Thymus (tissue), 11 donors: ENCODE measurements around the gene CPVL. TPM values are rescaled to one million over a fixed set of nuclear protein-coding genes. Genes with fewer than 3 reads are reported as not detected.

Source experiments
- DNase-seq, 9 donors: peaks; one replicate each; pipeline ENCODE4 v3.0.0-alpha.2; 2013; ENCODE audit warnings: low spot score in 9 of 9, low read depth in 6 of 9, missing footprints in 1 of 9
- H3K27ac ChIP-seq, 2 donors: one replicate each; pipeline ENCODE4 v1.5.1; 2013; ENCODE audit warnings: control low read depth in 1 of 2, low read depth in 1 of 2, low read length in 1 of 2, mild to moderate bottlenecking in 1 of 2, moderate library complexity in 1 of 2
- H3K27me3 ChIP-seq, 2 donors: one replicate each; pipeline ENCODE4 v1.5.1; 2013; ENCODE audit warnings: low read length in 1 of 2; ENCODE audit not compliant: control insufficient read depth in 2 of 2, insufficient read depth in 1 of 2
- H3K36me3 ChIP-seq, 2 donors: one replicate each; pipeline ENCODE4 v1.5.1; 2013; ENCODE audit warnings: low read length in 1 of 2, mild to moderate bottlenecking in 1 of 2, moderate library complexity in 1 of 2; ENCODE audit not compliant: control insufficient read depth in 2 of 2, insufficient read depth in 2 of 2
- H3K4me1 ChIP-seq, 2 donors: one replicate each; pipeline ENCODE4 v1.5.1; 2013; ENCODE audit warnings: low read length in 2 of 2; ENCODE audit not compliant: control insufficient read depth in 2 of 2, insufficient read depth in 2 of 2
- H3K4me3 ChIP-seq, 2 donors: one replicate each; pipeline ENCODE4 v1.5.1; 2013; ENCODE audit warnings: low read length in 2 of 2, control low read depth in 1 of 2, mild to moderate bottlenecking in 1 of 2
- H3K9me3 ChIP-seq, 2 donors: one replicate each; pipeline ENCODE4 v1.5.1; 2013; ENCODE audit warnings: low read length in 1 of 2, mild to moderate bottlenecking in 1 of 2; ENCODE audit not compliant: control insufficient read depth in 2 of 2, insufficient read depth in 1 of 2
- WGBS: extraction: QIAGEN DNeasy Blood & Tissue Kit; methylation state at CpG from one replicate; pipeline ENCODE4 v1.1.7; 2013; 5-methylcytosine and 5-hydroxymethylcytosine counted together
- polyA plus RNA-seq: library from polyadenylated mRNA; stranded (reverse); fragments of 200-250 nt; gene quantifications from one replicate; pipeline ENCODE4 v1.2.3, GENCODE V29; 2013
- total RNA-seq: library from RNA; stranded (reverse); fragments of 120-200 nt; gene quantifications from one replicate; pipeline ENCODE4 v1.2.4, GENCODE V29; 2013
- donor health status: healthy.

Gene CPVL
- total and polyA plus RNA-seq, 2 donors, result 112 to 125 TPM

- Histone ChIP-seq H3K4me1 (no peaks in the 10 kb centered on the region), H3K27me3 (no peaks in the 10 kb centered on the region), H3K4me3 (no peak overlapping the region), H3K9me3 (peaks cover 0 to 6% of the 10 kb centered on the region in 2 donors), H3K36me3 (no peaks in the 10 kb centered on the region), H3K27ac (no peak overlapping the region)
- DNase-seq, result no peak
- 94% methylated on average over 3 of the region's 3 CpGs for WGBS
Measured at GRCh38 chr7:29132980-29133379, 13.4 kb downstream of the CPVL start.

DNA sequence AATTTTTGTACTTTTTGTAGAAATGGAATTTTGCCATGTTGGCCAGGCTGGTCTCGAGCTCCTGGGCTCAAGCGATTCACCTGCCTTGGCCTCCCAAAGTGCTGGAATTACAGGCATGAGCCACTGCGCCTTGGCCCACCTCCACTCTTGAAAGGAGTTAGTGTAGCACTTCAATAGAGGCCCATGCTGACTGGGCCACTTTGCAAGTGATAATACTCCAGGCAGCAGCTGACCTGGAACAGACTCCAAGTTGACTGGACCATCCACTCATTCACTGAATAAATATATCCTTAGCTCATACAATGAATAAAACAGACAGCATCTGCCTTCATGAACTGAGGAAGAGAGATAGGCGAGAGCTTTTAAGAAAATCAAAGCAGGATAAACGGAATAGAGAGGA lies 14.7 kb downstream of the CPVL start:
- no peak for DNase-seq
- WGBS, result 95% methylated on average over 5 of the region's 5 CpGs

GRCh38 chr7:29130096-29130495 lies 16.2 kb downstream of the CPVL start:
- Histone ChIP-seq H3K27me3 (no peaks in the 10 kb centered on the region), H3K4me3 (no peak overlapping the region), H3K4me1 (no peaks in the 10 kb centered on the region), H3K27ac (no peak overlapping the region), H3K36me3 (no peaks in the 10 kb centered on the region), H3K9me3 (no peaks in the 10 kb centered on the region)
- DNase-seq, result no peak
- 95% methylated on average over 1 of the region's 1 CpG for WGBS

More for the DNA sequence above, 14.7 kb downstream of the CPVL start:
- Histone ChIP-seq H3K27me3 (no peaks in the 10 kb centered on the region), H3K9me3 (peaks cover 0 to 6% of the 10 kb centered on the region in 2 donors), H3K27ac (no peak overlapping the region), H3K4me3 (no peak overlapping the region), H3K36me3 (no peaks in the 10 kb centered on the region), H3K4me1 (no peaks in the 10 kb centered on the region)

DNA sequence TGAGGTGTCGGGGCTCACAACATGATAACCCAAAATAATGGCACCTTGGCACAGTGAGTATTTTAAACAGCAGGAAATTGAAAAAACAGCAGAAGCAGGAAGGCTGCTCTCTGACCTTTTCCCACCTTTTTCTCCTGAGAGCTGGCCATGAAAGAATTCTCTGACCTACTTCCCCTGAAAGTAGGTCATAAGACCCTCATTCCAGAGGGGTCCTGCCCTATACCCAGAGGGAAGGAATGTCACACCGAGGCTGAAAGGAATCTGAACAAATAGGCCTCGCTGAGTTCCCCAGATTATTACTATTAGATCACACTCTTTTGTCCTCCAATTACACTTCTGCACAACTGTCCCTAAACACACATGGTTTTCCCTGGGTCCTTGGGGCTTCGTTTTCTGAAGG lies 18.8 kb downstream of the CPVL start:
- 92% methylated on average over 4 of the region's 4 CpGs for WGBS
- H3K27me3 ChIP-seq, result no peaks in the 10 kb centered on the region
- DNase-seq, result no peak
- no peaks in the 10 kb centered on the region for H3K9me3 ChIP-seq
- no peak overlapping the region for H3K4me3 ChIP-seq
- H3K36me3 ChIP-seq, result no peaks in the 10 kb centered on the region
- no peak overlapping the region for H3K27ac ChIP-seq
- no peaks in the 10 kb centered on the region for H3K4me1 ChIP-seq

DNA sequence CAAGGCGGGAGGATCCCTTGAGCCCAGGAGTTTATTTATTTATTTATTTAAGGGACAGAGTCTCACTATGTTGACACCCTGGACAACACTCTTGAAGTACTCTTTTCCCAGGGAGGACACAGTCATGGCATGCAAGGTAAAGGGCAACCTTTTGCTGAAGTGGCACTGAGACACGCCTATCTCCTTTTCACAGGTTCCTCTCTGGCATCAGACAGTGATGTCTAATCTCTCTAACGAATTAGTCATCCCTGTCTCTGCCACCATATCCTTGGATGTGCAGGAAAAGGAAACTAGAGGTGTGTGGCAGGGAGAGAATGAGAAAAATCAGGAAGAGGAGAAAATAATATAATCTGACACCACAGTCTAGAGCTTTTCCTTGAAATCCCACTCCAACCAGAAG lies 19.5 kb downstream of the CPVL start:
- 97% methylated on average over 3 of the region's 3 CpGs for WGBS
- H3K27me3 ChIP-seq, result no peaks in the 10 kb centered on the region
- H3K4me1 ChIP-seq, result no peaks in the 10 kb centered on the region
- H3K36me3 ChIP-seq, result no peaks in the 10 kb centered on the region
- no peak overlapping the region for H3K4me3 ChIP-seq
- no peak for DNase-seq
- H3K9me3 ChIP-seq, result no peaks in the 10 kb centered on the region
- no peak overlapping the region for H3K27ac ChIP-seq

DNA sequence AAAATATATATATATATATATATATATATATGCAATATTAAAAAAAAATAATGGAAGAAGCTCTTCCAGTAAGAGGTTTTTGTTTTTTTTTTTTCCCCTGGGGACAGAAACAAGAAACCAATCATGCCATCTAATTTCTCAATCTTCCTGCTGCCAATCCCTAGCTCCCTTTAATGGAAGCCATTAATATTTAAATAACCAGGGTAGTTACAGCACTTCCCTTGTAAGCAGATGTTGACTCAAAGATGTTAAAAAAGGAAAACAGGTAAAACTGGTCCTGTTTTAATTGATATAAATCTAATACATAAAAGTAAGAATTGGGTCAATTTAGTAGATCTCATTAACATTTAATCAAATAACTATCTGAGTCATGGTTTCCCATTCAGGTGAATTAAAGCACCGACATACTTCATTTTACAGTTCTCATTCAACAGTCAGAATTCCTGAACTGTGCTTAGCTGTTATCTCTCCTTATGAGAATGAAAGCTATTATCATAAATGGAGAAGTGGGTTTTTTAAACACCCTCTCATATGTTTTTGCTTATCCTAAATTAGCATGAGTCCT lies 22.6 kb downstream of the CPVL start:
- Histone ChIP-seq H3K4me3 (no peak overlapping the region), H3K36me3 (peaks cover 0 to 4% of the 10 kb centered on the region in 2 donors), H3K27me3 (no peaks in the 10 kb centered on the region), H3K4me1 (no peaks in the 10 kb centered on the region), H3K27ac (no peak overlapping the region), H3K9me3 (no peaks in the 10 kb centered on the region)
- no peak for DNase-seq
- 94% methylated on average over 1 of the region's 1 CpG for WGBS

GRCh38 chr7:29122759-29123158 lies 23.6 kb downstream of the CPVL start:
- peaks cover 0 to 4% of the 10 kb centered on the region in 2 donors for H3K36me3 ChIP-seq
- H3K27me3 ChIP-seq, result no peaks in the 10 kb centered on the region
- WGBS, result 98% methylated on average over 2 of the region's 2 CpGs
- H3K4me1 ChIP-seq, result no peaks in the 10 kb centered on the region
- no peak for DNase-seq
- H3K27ac ChIP-seq, result no peak overlapping the region
- no peak overlapping the region for H3K4me3 ChIP-seq
- H3K9me3 ChIP-seq, result no peaks in the 10 kb centered on the region

GRCh38 chr7:29122081-29122480 lies 24.3 kb downstream of the CPVL start:
- Histone ChIP-seq H3K4me3 (no peak overlapping the region), H3K9me3 (no peaks in the 10 kb centered on the region), H3K27ac (no peak overlapping the region), H3K27me3 (no peaks in the 10 kb centered on the region), H3K4me1 (no peaks in the 10 kb centered on the region), H3K36me3 (peaks cover 0 to 4% of the 10 kb centered on the region in 2 donors)
- WGBS, result 94% methylated on average over 5 of the region's 5 CpGs
- no peak for DNase-seq

GRCh38 chr7:29120955-29121354 lies 25.4 kb downstream of the CPVL start:
- 98% methylated on average over 2 of the region's 2 CpGs for WGBS
- no peak for DNase-seq
- H3K27me3 ChIP-seq, result no peaks in the 10 kb centered on the region
- H3K36me3 ChIP-seq, result peaks cover 0 to 4% of the 10 kb centered on the region in 2 donors
- H3K4me3 ChIP-seq, result no peak overlapping the region
- no peak overlapping the region for H3K27ac ChIP-seq
- no peaks in the 10 kb centered on the region for H3K4me1 ChIP-seq
- H3K9me3 ChIP-seq, result no peaks in the 10 kb centered on the region
